Central memory CD8-positive, alpha-beta T cell (primary cell): Measurements from ENCODE around the gene EEPD1.
"Not testable (repeated sequence)": the region's sequence is repeated elsewhere in the genome, so short reads cannot be mapped to it uniquely, and the experiment has no call there.

ENCODE experiments used
- ATAC-seq: fragments of 150-1000 bp; cut with Tn5 transposase; replicated peaks from 2 replicates; pipeline ENCODE4 v1.10.0; 2022; ENCODE audit warnings: mild to moderate bottlenecking, moderate FRiP score, moderate number of reproducible peaks; ENCODE audit not compliant: poor library complexity, severe bottlenecking; ENCODE audit errors: extremely low read depth
- DNase-seq, 2 donors: peaks; one replicate each; pipeline ENCODE4 v3.0.0; 2021; ENCODE audit warnings: low spot score in 2 of 2
- H3K27ac Mint-ChIP-seq: one replicate; pipeline ENCODE4 v1.8.0; 2022; ENCODE audit warnings: low read depth, mild to moderate bottlenecking, moderate library complexity, mixed read lengths
- H3K27me3 Mint-ChIP-seq: one replicate; pipeline ENCODE4 v1.8.0; 2022; ENCODE audit warnings: mixed read lengths
- H3K36me3 Mint-ChIP-seq: one replicate; pipeline ENCODE4 v1.8.0; 2022; ENCODE audit warnings: mild to moderate bottlenecking, moderate library complexity, mixed read lengths; ENCODE audit not compliant: insufficient read depth
- H3K4me1 Mint-ChIP-seq: one replicate; pipeline ENCODE4 v1.8.0; 2022; ENCODE audit warnings: mixed read lengths
- H3K4me3 Mint-ChIP-seq: one replicate; pipeline ENCODE4 v1.8.0; 2022; ENCODE audit warnings: mild to moderate bottlenecking, moderate library complexity, mixed read lengths
- H3K9me3 Mint-ChIP-seq: one replicate; pipeline ENCODE4 v1.8.0; 2022; ENCODE audit warnings: mixed read lengths

Gene EEPD1

DNA sequence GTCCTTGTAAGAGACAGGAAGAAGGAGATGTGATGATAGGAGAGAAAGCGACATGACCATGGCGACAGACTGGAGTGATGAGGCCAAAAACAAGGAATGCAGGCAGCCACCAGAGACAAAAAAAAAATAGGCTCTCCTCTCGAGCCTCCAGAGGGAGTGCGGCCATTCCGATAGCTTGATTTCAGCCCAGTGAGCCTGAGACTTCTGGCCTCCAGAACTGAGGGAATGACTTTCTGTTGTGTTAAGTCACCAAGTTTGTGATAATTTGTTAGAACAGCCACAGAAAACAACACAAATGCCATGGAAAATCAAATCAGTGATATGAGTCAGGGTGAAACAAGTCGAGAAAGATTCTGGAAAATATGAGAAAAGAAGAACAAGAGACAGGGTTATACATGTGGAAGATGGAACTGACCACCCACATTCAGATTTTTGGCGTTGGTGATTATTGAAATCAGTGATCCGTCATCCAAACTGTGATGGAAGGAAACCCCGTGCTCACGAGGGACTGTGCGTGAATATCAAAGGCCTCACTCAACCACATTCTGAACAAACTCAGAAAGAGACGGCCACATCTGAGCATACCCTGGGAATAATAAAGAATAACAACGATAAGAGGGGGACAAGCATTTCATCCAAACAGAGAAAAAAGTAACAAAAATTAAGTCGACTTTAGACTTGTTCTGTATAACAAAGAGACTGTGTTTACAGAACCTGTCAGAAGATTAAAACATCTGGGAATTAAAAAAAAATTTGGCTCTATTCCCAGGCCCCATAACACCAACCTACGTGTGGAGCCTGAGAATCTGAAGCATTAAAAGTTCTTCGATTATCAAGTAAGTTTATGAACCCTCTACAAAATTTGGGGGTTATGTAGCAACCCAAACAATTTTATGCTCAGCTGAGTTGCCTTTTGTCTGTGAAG lies 72.1 kb downstream of the EEPD1 start:
- Mint-ChIP-seq H3K4me3 (no peak overlapping the region), H3K9me3 (no peaks in the 10 kb centered on the region), H3K4me1 (no peaks in the 10 kb centered on the region), H3K27me3 (no peaks in the 10 kb centered on the region), H3K27ac (no peak overlapping the region), H3K36me3 (no peaks in the 10 kb centered on the region)
- no peak for ATAC-seq
- DNase-seq: no peak

DNA sequence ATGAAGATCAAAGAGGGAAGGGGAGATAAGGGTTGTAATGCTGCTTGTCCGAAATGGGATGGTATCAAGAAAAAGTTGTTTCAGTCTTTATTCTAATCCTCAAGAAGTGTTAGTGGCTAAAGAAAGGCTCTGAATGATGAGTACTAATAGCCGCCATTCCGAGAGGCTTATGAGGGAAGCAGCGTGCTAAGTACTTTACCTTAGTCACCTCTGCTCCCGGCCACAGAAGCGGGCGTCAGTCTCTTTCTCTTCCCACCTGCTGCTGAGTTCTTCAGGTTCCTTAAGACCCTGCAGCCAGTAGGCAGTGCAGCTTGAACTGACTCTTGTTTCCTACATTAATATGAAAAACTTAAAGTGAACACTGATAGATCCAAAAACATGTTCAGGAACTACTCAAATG lies 73.1 kb downstream of the EEPD1 start:
- no peak overlapping the region for H3K4me3 Mint-ChIP-seq
- no peaks in the 10 kb centered on the region for H3K4me1 Mint-ChIP-seq
- H3K36me3 Mint-ChIP-seq: no peaks in the 10 kb centered on the region
- DNase-seq (no peak), ATAC-seq (no peak)
- no peak overlapping the region for H3K27ac Mint-ChIP-seq
- H3K27me3 Mint-ChIP-seq: no peaks in the 10 kb centered on the region
- H3K9me3 Mint-ChIP-seq: no peaks in the 10 kb centered on the region

DNA sequence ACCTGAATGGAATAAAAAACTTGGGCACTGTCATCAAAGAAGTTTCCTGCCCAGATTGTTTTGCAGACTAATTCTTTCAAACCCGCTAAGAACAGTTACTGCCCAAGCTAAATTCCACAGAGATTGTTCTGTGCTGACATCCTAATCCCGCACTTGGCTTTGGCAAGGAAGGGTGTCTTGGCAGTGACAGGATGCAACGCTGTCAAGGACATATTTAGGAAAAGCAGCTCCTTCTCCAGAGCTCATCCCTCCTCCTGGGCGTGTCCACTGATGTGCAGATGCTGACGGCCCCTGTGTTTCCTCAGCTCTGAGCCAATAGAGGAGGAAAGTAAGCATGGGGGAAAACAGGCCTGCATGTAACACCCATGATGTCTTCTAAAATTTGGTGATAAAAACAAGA lies 74.2 kb downstream of the EEPD1 start:
- H3K4me1 Mint-ChIP-seq: no peaks in the 10 kb centered on the region

DNA sequence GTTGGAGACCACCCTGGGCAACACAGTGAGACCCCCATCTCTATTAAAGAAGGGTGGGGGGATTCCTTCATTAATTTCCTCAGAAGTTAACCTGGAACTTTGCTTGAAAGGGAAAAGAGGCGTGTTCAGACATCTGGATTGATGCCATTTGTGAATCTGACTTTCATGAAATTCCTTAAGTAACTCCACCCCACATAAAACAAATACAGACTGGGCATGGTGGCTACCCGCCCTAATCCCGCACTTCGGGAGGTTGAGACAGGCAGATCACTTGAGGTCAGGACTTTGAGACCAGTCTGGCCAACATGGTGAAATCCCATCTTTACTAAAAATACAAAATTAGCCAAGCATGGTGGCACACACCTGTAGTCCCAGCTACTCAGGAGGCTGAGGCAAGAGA lies 75.0 kb downstream of the EEPD1 start:
- ATAC-seq: no peak
- no peak for DNase-seq
- H3K4me1 Mint-ChIP-seq: no peaks in the 10 kb centered on the region
- no peak overlapping the region for H3K27ac Mint-ChIP-seq
- H3K4me3 Mint-ChIP-seq: no peak overlapping the region
- no peaks in the 10 kb centered on the region for H3K9me3 Mint-ChIP-seq
- H3K36me3 Mint-ChIP-seq: no peaks in the 10 kb centered on the region
- H3K27me3 Mint-ChIP-seq: no peaks in the 10 kb centered on the region

More for the DNA sequence above, 74.2 kb downstream of the EEPD1 start:
- Mint-ChIP-seq H3K9me3 (no peaks in the 10 kb centered on the region), H3K27ac (no peak overlapping the region), H3K4me3 (no peak overlapping the region), H3K36me3 (no peaks in the 10 kb centered on the region), H3K27me3 (no peaks in the 10 kb centered on the region)
- DNase-seq: no peak
- ATAC-seq: no peak

DNA sequence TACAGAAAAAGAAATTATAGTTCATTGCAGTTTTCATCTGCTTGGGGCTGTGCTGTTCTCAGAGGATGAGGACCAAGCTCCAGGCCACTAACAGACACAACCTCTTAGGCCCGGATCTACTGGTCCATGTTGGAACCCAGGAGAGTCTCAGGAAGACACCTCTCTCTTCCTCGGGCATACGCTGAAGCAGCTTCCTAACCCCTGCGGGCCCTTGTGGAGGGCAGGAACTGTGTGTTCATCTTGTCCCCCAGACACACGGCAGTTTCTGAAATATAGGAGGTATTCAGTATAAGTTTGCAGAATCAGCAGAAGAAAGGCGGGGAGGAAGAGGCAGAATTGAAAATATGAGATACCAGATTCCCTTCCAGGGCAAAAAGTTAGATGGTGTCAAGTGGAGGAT lies 78.4 kb downstream of the EEPD1 start:
- no peak overlapping the region for H3K27ac Mint-ChIP-seq
- no peaks in the 10 kb centered on the region for H3K27me3 Mint-ChIP-seq

DNA sequence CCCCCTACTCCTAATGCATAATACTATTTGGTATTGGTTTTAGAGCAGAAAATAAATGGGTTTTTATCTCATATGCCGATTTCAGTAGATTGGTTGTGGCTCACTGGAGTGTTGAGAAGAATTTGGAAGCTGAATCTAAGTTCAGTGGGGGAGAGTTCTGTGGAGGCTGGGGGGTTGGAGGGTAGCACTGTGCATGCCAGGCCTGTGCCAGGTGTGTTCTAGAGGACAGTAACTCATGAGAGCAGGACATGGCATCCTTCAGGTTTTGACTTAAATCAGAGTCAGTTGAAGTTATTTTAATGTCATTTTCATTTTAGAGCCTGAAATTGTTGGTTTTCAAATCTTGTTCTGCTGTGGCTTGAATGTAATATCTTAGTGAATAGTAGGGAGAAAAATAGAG lies 79.5 kb downstream of the EEPD1 start:
- no peaks in the 10 kb centered on the region for H3K9me3 Mint-ChIP-seq
- no peak for DNase-seq
- H3K4me1 Mint-ChIP-seq: no peaks in the 10 kb centered on the region
- no peak overlapping the region for H3K27ac Mint-ChIP-seq
- no peak overlapping the region for H3K4me3 Mint-ChIP-seq
- no peaks in the 10 kb centered on the region for H3K27me3 Mint-ChIP-seq
- no peak for ATAC-seq
- peaks cover 2% of the 10 kb centered on the region for H3K36me3 Mint-ChIP-seq

More for the DNA sequence above, 78.4 kb downstream of the EEPD1 start:
- no peak for DNase-seq
- Mint-ChIP-seq H3K36me3 (peaks cover 2% of the 10 kb centered on the region), H3K4me3 (no peak overlapping the region), H3K4me1 (no peaks in the 10 kb centered on the region), H3K9me3 (no peaks in the 10 kb centered on the region)
- no peak for ATAC-seq

DNA sequence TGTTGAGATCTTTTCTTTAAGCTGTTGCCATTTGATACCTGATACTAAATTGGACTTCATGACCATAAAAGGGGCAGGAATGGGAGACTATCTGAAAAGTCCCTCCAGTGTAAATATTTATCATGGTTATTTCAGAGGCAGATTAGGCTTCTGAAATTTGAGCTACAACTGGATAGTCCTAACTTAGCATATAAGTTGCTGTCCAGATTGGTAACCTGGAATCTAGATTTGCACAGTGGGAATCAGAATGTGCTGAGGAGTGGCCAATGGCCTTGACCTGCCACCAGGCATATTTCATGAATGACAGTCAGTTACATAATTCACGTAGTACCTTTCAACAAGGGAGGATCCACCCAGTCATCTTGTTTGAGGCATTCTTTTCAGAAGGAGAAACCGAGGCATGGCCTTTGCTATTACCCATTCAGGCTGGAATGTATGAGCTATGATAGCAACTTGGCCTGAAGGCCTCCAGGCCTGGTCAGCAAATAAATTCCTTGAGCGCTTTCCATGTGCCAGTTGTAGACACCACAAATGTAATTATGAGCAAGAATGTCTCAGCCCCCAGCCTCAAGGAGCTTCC lies 80.0 kb downstream of the EEPD1 start:
- DNase-seq (no peak), ATAC-seq (no peak)
- H3K4me1 Mint-ChIP-seq: no peaks in the 10 kb centered on the region
- no peaks in the 10 kb centered on the region for H3K9me3 Mint-ChIP-seq
- peaks cover 2% of the 10 kb centered on the region for H3K36me3 Mint-ChIP-seq
- no peak overlapping the region for H3K4me3 Mint-ChIP-seq
- no peak overlapping the region for H3K27ac Mint-ChIP-seq
- H3K27me3 Mint-ChIP-seq: no peaks in the 10 kb centered on the region

DNA sequence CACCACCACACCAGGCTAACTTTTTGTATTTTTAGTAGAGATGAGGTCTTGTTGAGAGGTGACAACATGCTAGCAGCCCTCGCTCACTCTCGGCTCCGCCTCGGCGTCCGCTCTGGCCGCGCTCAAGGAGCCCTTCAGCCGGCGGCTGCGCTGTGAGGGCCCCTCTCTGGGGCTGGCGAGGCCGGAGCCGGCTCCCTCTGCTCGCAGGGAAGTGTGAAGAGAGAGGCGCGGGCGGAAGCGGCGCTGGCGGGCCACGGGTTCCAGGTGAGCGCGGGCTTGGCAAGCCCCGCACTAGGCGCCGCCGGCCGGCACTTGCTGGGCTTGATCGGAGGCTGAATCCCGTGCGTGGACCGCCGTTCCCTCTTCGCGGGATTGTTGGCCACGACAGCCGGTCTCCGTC lies 83.0 kb downstream of the EEPD1 start:
- no peak overlapping the region for H3K27ac Mint-ChIP-seq
- no peaks in the 10 kb centered on the region for H3K27me3 Mint-ChIP-seq
- H3K9me3 Mint-ChIP-seq: no peaks in the 10 kb centered on the region
- peaks cover 2% of the 10 kb centered on the region for H3K36me3 Mint-ChIP-seq
- DNase-seq (no peak), ATAC-seq (no peak)
- H3K4me1 Mint-ChIP-seq: no peaks in the 10 kb centered on the region
- H3K4me3 Mint-ChIP-seq: no peak overlapping the region

DNA sequence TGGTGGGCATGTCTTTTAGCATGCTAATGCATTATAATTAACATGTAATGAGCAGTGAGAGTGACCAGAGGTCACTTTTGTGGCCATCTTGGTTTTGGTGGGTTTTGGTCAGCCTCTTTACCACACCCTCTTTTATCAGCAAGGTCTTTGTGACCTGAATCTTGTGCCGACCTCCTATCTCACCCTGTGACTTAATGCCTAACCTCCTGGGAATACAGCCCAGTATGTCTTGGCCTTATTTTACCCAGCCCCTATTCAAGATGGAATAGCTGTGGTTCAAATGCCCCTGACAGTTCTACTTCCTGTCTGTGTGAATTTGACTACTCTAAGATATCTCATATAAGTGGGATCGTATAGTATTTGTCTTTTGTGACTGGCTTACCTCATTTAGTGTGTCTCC lies 85.1 kb downstream of the EEPD1 start:
- Mint-ChIP-seq H3K27ac (no peak overlapping the region), H3K36me3 (peaks cover 4% of the 10 kb centered on the region), H3K27me3 (no peaks in the 10 kb centered on the region), H3K9me3 (no peaks in the 10 kb centered on the region), H3K4me3 (no peak overlapping the region), H3K4me1 (no peaks in the 10 kb centered on the region)
- DNase-seq (no peak), ATAC-seq (no peak)

DNA sequence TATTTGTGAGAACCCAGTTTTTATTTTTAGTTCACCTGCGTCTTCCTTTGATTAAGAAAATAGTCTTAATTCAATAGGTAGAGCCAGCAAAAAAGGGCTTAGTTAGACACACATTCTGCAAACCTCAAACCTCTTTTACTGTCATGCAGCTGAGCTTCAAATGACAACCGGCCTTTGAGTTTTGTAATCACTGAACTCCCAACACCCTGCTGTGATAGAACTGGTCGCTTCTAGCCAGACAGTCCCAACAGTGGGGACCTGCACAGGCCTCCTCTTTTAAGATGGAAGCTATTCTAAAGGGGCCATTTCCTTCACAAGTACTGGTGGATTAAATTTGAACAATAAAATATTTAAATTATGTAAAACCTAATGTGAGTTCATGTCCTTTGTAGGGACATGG lies 90.3 kb downstream of the EEPD1 start:
- H3K9me3 Mint-ChIP-seq, H3K27ac Mint-ChIP-seq, H3K27me3 Mint-ChIP-seq, H3K36me3 Mint-ChIP-seq, DNase-seq, ATAC-seq, H3K4me3 Mint-ChIP-seq, H3K4me1 Mint-ChIP-seq: not testable (repeated sequence)

DNA sequence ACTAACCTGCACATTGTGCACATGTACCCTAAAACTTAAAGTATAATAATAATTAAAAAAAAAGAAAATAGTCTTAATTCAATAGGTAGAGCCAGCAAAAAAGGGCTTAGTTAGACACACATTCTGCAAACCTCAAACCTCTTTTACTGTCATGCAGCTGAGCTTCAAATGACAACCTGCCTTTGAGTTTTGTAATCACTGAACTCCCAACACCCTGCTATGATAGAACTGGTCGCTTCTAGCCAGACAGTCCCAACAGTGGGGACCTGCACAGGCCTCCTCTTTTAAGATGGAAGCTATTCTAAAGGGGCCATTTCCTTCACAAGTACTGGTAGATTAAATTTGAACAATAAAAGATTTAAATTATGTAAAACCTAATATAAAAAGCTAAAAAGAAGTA lies 90.9 kb downstream of the EEPD1 start:
- not testable (repeated sequence) for H3K36me3 Mint-ChIP-seq, H3K27me3 Mint-ChIP-seq, H3K4me3 Mint-ChIP-seq, H3K4me1 Mint-ChIP-seq, ATAC-seq, H3K27ac Mint-ChIP-seq, DNase-seq, H3K9me3 Mint-ChIP-seq

DNA sequence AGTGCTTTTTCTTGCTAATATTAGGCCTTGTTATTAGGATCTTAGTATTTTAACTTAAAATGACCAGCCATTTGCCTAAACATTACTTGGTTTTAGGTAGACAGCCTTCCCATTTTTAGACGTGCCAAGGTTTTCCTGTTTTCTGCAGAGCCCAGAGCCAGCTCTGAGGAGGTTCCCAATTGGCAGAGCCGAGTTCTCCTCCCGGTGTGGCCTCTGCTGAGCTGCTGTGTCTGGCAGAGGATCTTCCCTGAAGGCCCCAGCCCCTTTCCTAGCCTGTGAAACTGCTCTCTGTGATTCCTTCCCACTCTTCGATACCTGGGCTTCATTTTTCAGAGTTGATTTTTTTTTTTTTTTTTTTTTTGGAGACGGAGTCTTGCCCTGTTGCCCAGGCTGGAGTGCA lies 91.4 kb downstream of the EEPD1 start:
- Mint-ChIP-seq H3K9me3 (no peaks in the 10 kb centered on the region), H3K27me3 (no peaks in the 10 kb centered on the region), H3K27ac (no peak overlapping the region), H3K36me3 (peaks cover 2% of the 10 kb centered on the region), H3K4me1 (no peaks in the 10 kb centered on the region), H3K4me3 (no peak overlapping the region)
- DNase-seq (no peak), ATAC-seq (no peak)

DNA sequence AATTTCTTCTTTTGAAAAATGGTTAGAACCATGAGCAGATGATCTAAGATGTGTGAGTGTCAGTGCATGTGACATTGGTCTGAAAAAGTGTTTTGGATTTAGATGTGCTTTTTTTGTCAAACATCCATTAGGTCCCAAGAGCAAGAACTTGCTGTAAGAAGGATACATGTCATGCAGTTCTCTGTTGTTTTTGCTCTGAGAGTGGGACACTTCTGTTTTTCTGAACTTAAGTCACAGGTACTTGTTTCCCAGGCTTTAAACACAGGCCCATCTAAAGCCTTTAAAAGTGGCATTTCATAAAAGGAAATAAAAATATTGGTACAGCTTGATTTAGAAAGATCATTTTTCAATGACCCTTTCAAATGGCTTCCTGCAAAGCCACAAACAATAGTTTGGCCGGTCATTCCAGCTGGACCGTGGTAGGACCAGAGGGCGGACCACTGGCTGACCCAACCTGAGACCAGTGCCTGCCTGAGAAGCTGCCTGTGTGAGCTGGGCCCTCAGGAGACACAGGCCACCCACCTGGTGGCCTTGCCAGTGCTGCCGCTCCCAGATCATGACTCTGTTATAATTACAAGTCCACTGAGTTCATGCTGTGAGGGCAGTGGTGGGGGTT lies 92.7 kb downstream of the EEPD1 start:
- Mint-ChIP-seq H3K4me1 (no peaks in the 10 kb centered on the region), H3K27me3 (no peaks in the 10 kb centered on the region), H3K9me3 (no peaks in the 10 kb centered on the region), H3K4me3 (no peak overlapping the region), H3K36me3 (peaks cover 2% of the 10 kb centered on the region), H3K27ac (no peak overlapping the region)
- DNase-seq (no peak), ATAC-seq (no peak)
